GM19238 (cell line): ENCODE data around the gene LCE1F.

Experiments
- DNase-seq: peaks from one replicate; pipeline ENCODE4 v3.0.0; 2011; ENCODE audit warnings: low spot score; ENCODE audit not compliant: insufficient read length

LCE1F gene

DNA sequence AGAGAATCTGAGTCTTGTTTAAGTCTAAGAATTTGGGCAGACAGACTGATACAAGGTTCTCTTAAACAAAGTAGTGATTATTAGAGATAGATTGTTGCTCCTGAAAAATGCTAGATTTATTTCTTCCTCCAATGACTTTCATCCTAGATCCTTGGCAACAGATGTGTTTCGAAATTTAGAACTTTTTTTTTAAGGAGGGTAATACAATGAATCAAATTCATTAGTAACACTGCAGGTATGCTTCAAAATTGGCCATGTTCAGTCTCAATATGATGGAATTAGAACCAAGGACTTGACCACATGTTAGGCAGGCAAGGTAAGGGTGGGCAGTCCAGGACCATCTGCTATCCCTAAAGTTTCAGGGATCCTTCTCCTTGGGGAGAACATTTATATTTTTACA, 4.5 kb upstream of the LCE1F start:
- no peak for DNase-seq

DNA sequence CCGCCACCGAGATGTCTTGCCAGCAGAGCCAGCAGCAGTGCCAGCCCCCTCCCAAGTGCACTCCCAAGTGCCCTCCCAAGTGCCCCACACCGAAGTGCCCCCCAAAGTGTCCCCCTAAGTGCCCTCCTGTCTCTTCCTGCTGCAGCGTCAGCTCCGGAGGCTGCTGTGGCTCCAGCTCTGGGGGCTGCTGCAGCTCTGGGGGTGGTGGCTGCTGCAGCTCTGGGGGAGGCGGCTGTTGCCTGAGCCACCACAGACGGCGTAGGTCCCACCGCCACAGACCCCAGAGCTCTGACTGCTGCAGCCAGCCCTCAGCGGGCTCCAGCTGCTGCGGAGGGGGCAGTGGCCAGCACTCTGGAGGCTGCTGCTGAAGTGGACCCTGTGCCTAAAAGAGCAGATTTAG, 1.4 kb downstream of the LCE1F start:
- no peak for DNase-seq

DNA sequence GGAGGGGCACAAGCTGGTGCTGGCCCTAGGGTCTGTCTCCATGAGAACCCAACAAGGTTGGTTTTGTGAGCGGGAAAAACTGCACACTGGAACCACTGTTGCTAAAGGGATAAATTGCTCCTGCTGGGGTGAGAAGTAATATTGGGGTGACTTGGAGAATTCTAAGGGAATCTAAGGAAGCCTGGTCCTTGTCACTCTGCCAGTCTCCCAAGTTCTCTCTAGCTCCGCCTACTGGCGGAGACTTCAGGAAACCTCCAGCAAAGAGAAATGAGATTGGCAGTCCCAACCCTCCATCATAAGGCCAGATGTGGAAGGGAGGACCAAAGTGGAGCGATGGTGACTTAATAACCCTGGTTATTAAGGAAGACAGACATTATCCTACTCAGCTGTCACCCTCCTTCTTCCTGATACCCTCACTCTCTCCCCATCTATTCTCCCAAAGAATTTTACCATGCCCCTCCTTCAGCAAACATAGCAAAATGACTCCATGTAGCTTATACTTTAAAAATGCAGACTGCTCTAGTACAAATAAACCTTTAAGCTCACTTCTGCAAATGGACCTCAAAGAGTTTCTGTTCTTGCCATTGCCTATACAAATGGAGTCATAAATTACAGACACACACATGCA, 2.7 kb downstream of the LCE1F start:
- no peak for DNase-seq

DNA sequence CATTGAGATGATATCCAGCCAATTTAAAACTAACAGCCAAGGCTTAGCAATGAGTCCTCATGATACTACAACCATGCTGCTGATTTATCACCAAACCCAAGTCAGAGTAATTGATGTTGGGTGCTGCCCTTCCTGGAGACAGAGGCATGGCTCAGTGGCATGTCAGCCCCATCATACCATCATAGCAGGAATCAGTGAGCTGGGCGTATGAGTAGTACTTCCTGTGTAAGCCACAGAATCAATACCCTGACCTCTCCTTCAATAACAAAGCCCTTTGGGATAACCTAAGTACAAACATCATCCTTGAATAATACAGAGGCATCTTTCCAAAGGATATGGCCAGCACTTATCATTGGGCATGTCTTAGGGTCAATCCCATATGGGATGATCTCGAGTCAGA, 8.2 kb downstream of the LCE1F start:
- DNase-seq, result no peak

- no peak for DNase-seq
Observed at GRCh38 chr1:152786077-152786476, 11.1 kb downstream of the LCE1F start, which contains the start of gene LCE1E. LCE1E (plus strand) TSS chr1:152786257; CDS start chr1:152787300, 1,043 bp downstream.

- DNase-seq, result no peak
Observed at GRCh38 chr1:152795686-152796085, 20.7 kb downstream of the LCE1F start.

GRCh38 chr1:152796421-152796820, 21.5 kb downstream of the LCE1F start, which contains the start of gene LCE1D:
LCE1D (plus strand) TSS chr1:152796721; CDS start chr1:152797795, 1,074 bp downstream.
- DNase-seq, result no peak

- no peak for DNase-seq
Observed at GRCh38 chr1:152801333-152801732, 26.4 kb downstream of the LCE1F start.

DNA sequence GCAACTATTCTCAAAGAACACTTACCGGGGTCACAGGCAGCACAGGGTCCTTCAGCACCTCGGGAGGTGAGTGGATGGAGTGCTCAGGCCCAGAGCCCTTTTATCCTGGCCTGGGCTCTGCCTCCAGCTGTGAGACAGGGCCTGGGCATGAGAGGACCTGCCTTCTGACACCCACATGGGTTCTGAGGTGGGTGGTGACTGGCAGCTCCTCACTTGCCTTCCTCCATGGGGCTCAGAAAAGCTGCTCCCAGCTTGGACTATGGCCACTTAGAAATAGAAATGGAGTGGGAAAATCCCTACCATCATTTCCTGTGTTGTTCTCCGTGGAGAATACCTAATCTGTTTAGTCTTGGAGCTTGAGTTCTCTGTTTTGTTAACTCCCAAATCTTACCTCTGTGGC, 31.6 kb downstream of the LCE1F start, which contains the start of gene LCE1C:
TSS of gene LCE1C (minus strand) at position 76 of the 400 bp plus-strand sequence. CDS start 1,173 bp downstream, outside the sequence.
- no peak for DNase-seq

DNA sequence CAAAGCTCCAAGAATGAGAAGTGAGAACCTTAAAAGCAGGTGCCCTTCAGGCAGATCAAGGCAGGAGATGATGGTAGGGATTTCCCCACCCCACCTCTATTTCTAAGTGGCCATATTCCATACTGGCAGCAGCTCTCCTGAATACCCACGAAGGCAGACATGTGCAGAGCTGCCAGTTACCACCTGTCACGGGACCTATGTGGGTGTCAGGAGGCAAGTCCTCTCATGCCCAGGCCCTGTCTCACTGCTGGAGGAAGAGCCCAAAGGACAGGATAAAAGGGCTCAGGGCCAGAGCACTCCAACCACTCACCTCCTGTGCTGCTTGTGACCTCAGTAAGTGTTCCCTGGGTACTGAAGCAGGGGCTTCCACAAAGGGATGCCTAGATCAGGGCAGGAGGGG, 36.1 kb downstream of the LCE1F start:
- DNase-seq, result no peak

DNA sequence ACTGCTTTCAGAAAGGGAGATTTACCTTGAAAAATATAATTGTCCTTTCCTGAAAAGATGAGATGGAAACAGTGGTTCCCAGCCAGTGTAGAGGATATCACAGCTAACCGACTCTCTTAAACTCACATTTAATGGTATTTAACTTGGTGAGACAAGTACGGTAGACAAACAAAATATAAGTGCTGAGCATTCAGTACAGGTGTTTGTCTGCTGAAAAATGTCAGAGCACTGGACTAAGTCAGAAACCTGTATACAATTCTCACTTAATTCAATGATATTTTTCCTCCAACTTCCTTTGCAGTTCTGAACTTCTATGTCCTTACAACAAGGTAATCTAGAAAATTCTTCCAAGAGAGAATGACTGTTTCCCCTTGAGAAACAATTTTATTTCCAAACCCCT, 36.7 kb downstream of the LCE1F start, which contains the start of gene LCE1B:
TSS of gene LCE1B (plus strand) at position 301 of the 400 bp plus-strand sequence. CDS start 476 bp downstream, outside the sequence.
- no peak for DNase-seq

DNA sequence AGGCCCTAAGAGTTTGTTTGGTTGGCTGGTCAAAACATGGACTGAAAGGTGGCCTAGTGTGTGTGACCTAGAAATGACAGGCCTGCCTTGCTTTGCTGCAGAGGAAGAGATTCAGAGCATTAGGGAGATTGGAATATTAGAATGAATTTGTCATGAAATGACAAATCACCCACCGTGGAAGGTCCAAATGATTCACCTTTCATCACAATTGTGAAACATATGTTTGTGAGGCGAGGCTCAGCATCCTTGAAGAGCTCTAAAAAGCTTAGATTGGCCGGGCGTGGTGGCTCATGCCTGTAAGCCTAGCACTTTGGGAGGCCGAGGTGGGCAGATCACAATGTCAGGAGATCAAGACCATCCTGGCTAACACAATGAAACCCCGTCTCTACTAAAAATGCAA, 42.4 kb downstream of the LCE1F start:
- no peak for DNase-seq

GRCh38 chr1:152823294-152823693, 48.4 kb downstream of the LCE1F start:
- no peak for DNase-seq

GRCh38 chr1:152824964-152825363, 50.0 kb downstream of the LCE1F start:
- no peak for DNase-seq
